PC-3 (cell line): ENCODE data around the gene ZNF385B. TPM values are rescaled to one million over a fixed set of nuclear protein-coding genes. Genes with fewer than 3 reads are reported as not detected.

ENCODE experiments used
- ATAC-seq: fragments of 200-7000 bp; cut with Tn5 transposase; 2 replicates; pipeline ENCODE4 v1.9.1; 2020; ENCODE audit warnings: mild to moderate bottlenecking, moderate library complexity
- BruUV-seq: library from RNA; stranded (reverse); fragments of 400-500 nt; replicated peaks from 2 replicates; lab custom pipeline; 2021; lab: Mats Ljungman, UMichigan
- CTCF ChIA-PET: fragments of 300-600 bp; sonication (Branson Sonifier 250); formaldehyde crosslinking; loops from one replicate; lab custom pipeline; 2022; ENCODE audit warnings: antibody characterized with exemption; lab: Charles Lee
- POLR2A ChIA-PET: fragments of 300-600 bp; sonication (Branson Sonifier 250); formaldehyde crosslinking; loops from one replicate; lab custom pipeline; 2022; ENCODE audit warnings: antibody characterized with exemption; ENCODE audit not compliant: unreplicated experiment; lab: Charles Lee
- DNase-seq: peaks from one replicate; pipeline ENCODE4 v3.0.0-alpha.2; 2015
- H2AFZ ChIP-seq: fragments of 300-600 bp; sonication (generic); 2 replicates; pipeline ENCODE4 v1.6.0; 2016; ENCODE audit warnings: antibody characterized with exemption, low read length
- H3F3A ChIP-seq: fragments of 300-600 bp; sonication (generic); one replicate; pipeline ENCODE4 v1.6.0; 2017; ENCODE audit warnings: antibody characterized with exemption, low read length, control low read depth, mild to moderate bottlenecking; ENCODE audit not compliant: unreplicated experiment
- H3K27ac ChIP-seq: fragments of 300-600 bp; sonication (generic); 2 replicates; pipeline ENCODE4 v1.5.1; 2016; ENCODE audit warnings: mild to moderate bottlenecking, low read length
- H3K27me3 ChIP-seq: fragments of 300-600 bp; sonication (generic); 2 replicates; pipeline ENCODE4 v1.6.1; 2016; ENCODE audit warnings: low read length, mixed read lengths
- H3K36me3 ChIP-seq: fragments of 300-600 bp; sonication (generic); 2 replicates; pipeline ENCODE4 v1.6.1; 2016; ENCODE audit warnings: low read depth, mixed run types, low read length, mixed read lengths
- H3K4me1 ChIP-seq: fragments of 300-600 bp; sonication (generic); 2 replicates; pipeline ENCODE4 v1.5.1; 2016; ENCODE audit warnings: low read length; ENCODE audit not compliant: insufficient read depth
- H3K4me2 ChIP-seq: fragments of 300-600 bp; sonication (generic); 2 replicates; pipeline ENCODE4 v1.6.0; 2016; ENCODE audit warnings: low read length
- H3K4me3 ChIP-seq: fragments of 300-600 bp; sonication (generic); 2 replicates; pipeline ENCODE4 v1.5.1; 2016; ENCODE audit warnings: mild to moderate bottlenecking, low read length, mixed read lengths
- H3K79me2 ChIP-seq: fragments of 300-600 bp; sonication (generic); 2 replicates; pipeline ENCODE4 v1.6.1; 2017; ENCODE audit warnings: low read length, mixed read lengths
- H3K9ac ChIP-seq: fragments of 300-600 bp; sonication (generic); 2 replicates; pipeline ENCODE4 v1.6.0; 2016; ENCODE audit warnings: mild to moderate bottlenecking, low read length
- H3K9me2 ChIP-seq: fragments of 300-600 bp; sonication (generic); replicated peaks from 2 replicates; pipeline ENCODE4 v1.6.1; 2016; ENCODE audit warnings: mixed run types, low read length, mixed read lengths
- H3K9me3 ChIP-seq: fragments of 300-600 bp; sonication (generic); 2 replicates; pipeline ENCODE4 v1.6.1; 2016; ENCODE audit warnings: low read length, mixed read lengths
- H4K20me1 ChIP-seq: fragments of 300-600 bp; sonication (generic); 2 replicates; pipeline ENCODE4 v1.6.1; 2016; ENCODE audit warnings: low read length, mixed read lengths
- CTCF ChIP-seq: fragments of 300-600 bp; sonication (generic); conservative IDR thresholded peaks from 2 replicates; pipeline ENCODE4 v1.5.1; 2017; ENCODE audit warnings: antibody characterized with exemption, low read depth, mild to moderate bottlenecking, low read length
- EZH2 ChIP-seq: fragments of 300-600 bp; sonication (generic); IDR thresholded peaks from one replicate; pipeline ENCODE4 v1.6.1; 2017; ENCODE audit warnings: antibody characterized with exemption, mild to moderate bottlenecking, low read length; ENCODE audit not compliant: unreplicated experiment
- EZH2phosphoT487 ChIP-seq: fragments of 300-600 bp; sonication (generic); IDR thresholded peaks from 2 replicates; pipeline ENCODE4 v1.6.1; 2018; ENCODE audit warnings: mild to moderate bottlenecking, antibody characterized with exemption, low read length, borderline replicate concordance
- intact Hi-C: fragments of 100-400 bp; cut with micrococcal nuclease; formaldehyde crosslinking; loops from 2 replicates; pipeline ENCODE4 v1.9.0; 2023
- total RNA-seq: library from RNA; depleted of rRNA; stranded (reverse); fragments of >200 nt; gene quantifications from 2 replicates; pipeline ENCODE4 v1.2.3, GENCODE V29; 2014

The ZNF385B gene
- total RNA-seq, 1 experiment from 2014 or later: 2.4 TPM

GRCh38 chr2:179712825-179713224 lies 148.6 kb downstream of the ZNF385B start:
- H3K4me2 ChIP-seq: no peak overlapping the region
- H3K27me3 ChIP-seq: no peaks in the 10 kb centered on the region
- H3K79me2 ChIP-seq: no peaks in the 10 kb centered on the region
- H3K9ac ChIP-seq: no peak overlapping the region
- H3K36me3 ChIP-seq: no peaks in the 10 kb centered on the region
- no peaks in the 10 kb centered on the region for H3K9me2 ChIP-seq
- intact Hi-C loops: no loop called here
- H3K27ac ChIP-seq: no peak overlapping the region
- no peak overlapping the region for H2AFZ ChIP-seq
- CTCF ChIA-PET: no interaction called here
- no peaks in the 10 kb centered on the region for H3F3A ChIP-seq
- DNase-seq (no peak), ATAC-seq (no peak)
- no peaks in the 10 kb centered on the region for H4K20me1 ChIP-seq
- POLR2A ChIA-PET: no interaction called here
- H3K4me3 ChIP-seq: no peak overlapping the region
- peaks cover 13% of the 10 kb centered on the region for H3K4me1 ChIP-seq
- BruUV-seq: no TSS peak
- H3K9me3 ChIP-seq: no peaks in the 10 kb centered on the region
- TF ChIP-seq EZH2 (no peak), EZH2phosphoT487 (no peak), CTCF (no peak)

DNA sequence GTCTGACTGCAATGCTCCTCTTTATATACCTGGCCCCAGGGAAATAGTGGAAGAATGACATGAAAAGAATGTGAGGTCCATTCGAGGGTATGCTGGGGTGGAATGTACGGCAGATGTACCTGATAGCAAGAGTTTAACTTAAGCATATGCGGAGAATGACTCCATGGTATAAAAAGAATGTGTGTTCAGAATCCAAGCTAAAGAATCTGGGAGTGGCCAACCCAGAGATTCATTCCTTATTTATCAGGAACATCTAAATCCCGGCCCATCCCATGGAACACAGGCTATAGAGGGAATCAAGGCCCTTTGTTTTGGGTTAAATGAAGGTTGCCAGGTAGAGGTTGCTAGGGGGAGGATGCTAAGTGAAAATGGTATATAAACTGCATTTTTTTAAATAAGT lies 150.0 kb downstream of the ZNF385B start:
- ATAC-seq (no peak), DNase-seq (peak; percentile 29)
- H3K9ac ChIP-seq: no peak overlapping the region
- no peaks in the 10 kb centered on the region for H3K79me2 ChIP-seq
- no peaks in the 10 kb centered on the region for H3K27me3 ChIP-seq
- TF ChIP-seq CTCF (no peak), EZH2 (no peak), EZH2phosphoT487 (no peak)
- H2AFZ ChIP-seq: no peak overlapping the region
- no peaks in the 10 kb centered on the region for H3K9me2 ChIP-seq
- ChIA-PET POLR2A (no interaction called here), CTCF (no interaction called here)
- no TSS peak for BruUV-seq
- no peaks in the 10 kb centered on the region for H3F3A ChIP-seq
- H3K9me3 ChIP-seq: no peaks in the 10 kb centered on the region
- H4K20me1 ChIP-seq: no peaks in the 10 kb centered on the region
- H3K27ac ChIP-seq: no peak overlapping the region
- intact Hi-C loops: no loop called here
- H3K36me3 ChIP-seq: no peaks in the 10 kb centered on the region
- H3K4me2 ChIP-seq: no peak overlapping the region
- peaks cover 13% of the 10 kb centered on the region for H3K4me1 ChIP-seq
- H3K4me3 ChIP-seq: no peak overlapping the region

DNA sequence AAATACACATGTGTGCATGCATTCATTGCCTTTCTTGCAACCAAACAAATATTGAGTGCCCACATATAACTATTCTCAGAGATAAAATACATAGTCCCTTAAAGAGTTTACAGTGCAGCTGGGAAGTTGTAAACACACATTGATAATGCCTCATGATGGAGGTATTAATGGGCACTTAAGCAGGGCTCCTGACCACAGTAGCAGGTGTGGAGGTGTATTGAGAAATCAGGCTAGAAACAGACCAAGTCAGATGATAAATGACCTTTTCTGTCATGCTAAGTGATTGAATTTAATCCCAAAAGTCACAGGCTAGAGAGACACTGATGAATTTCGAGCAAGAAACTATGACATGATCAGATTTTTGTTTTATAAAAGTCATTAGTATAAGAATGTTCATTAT lies 157.7 kb downstream of the ZNF385B start:
- no peaks in the 10 kb centered on the region for H3K9me2 ChIP-seq
- H3F3A ChIP-seq: no peaks in the 10 kb centered on the region
- no peaks in the 10 kb centered on the region for H4K20me1 ChIP-seq
- H3K4me2 ChIP-seq: no peak overlapping the region
- intact Hi-C loops: no loop called here
- ChIA-PET POLR2A (no interaction called here), CTCF (no interaction called here)
- no peaks in the 10 kb centered on the region for H3K79me2 ChIP-seq
- no peak for TF ChIP-seq EZH2
- TF ChIP-seq CTCF: no peak
- TF ChIP-seq EZH2phosphoT487: no peak
- ATAC-seq (no peak), DNase-seq (no peak)
- H3K9ac ChIP-seq: no peak overlapping the region
- H3K4me3 ChIP-seq: no peak overlapping the region
- no peaks in the 10 kb centered on the region for H3K9me3 ChIP-seq
- no peak overlapping the region for H2AFZ ChIP-seq
- no TSS peak for BruUV-seq
- no peaks in the 10 kb centered on the region for H3K27me3 ChIP-seq
- no peaks in the 10 kb centered on the region for H3K4me1 ChIP-seq
- H3K36me3 ChIP-seq: no peaks in the 10 kb centered on the region
- H3K27ac ChIP-seq: no peak overlapping the region
